VCaP (cell line): Measurements from ENCODE around the gene CNTNAP5.

Experiments used
- H3K27ac ChIP-seq: fragments of 450-650 bp; 2 replicates; pipeline ENCODE4 v1.5.1; 2017
- TF ChIP-seq, protein P1 (sequence below): fragments of 450-650 bp; conservative IDR thresholded peaks from 2 replicates; pipeline ENCODE4 v1.5.1; 2017; ENCODE audit warnings: mild to moderate bottlenecking, moderate library complexity

The CNTNAP5 gene

GRCh38 chr2:124254621-124255020, 229.5 kb downstream of the CNTNAP5 start:
- no peak overlapping the region for H3K27ac ChIP-seq
- TF ChIP-seq, protein P1, sequence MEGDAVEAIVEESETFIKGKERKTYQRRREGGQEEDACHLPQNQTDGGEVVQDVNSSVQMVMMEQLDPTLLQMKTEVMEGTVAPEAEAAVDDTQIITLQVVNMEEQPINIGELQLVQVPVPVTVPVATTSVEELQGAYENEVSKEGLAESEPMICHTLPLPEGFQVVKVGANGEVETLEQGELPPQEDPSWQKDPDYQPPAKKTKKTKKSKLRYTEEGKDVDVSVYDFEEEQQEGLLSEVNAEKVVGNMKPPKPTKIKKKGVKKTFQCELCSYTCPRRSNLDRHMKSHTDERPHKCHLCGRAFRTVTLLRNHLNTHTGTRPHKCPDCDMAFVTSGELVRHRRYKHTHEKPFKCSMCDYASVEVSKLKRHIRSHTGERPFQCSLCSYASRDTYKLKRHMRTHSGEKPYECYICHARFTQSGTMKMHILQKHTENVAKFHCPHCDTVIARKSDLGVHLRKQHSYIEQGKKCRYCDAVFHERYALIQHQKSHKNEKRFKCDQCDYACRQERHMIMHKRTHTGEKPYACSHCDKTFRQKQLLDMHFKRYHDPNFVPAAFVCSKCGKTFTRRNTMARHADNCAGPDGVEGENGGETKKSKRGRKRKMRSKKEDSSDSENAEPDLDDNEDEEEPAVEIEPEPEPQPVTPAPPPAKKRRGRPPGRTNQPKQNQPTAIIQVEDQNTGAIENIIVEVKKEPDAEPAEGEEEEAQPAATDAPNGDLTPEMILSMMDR = no peak

- no peak overlapping the region for H3K27ac ChIP-seq
- TF ChIP-seq, protein P1 = no peak
Measured at GRCh38 chr2:124257120-124257519, 232.0 kb downstream of the CNTNAP5 start.

DNA sequence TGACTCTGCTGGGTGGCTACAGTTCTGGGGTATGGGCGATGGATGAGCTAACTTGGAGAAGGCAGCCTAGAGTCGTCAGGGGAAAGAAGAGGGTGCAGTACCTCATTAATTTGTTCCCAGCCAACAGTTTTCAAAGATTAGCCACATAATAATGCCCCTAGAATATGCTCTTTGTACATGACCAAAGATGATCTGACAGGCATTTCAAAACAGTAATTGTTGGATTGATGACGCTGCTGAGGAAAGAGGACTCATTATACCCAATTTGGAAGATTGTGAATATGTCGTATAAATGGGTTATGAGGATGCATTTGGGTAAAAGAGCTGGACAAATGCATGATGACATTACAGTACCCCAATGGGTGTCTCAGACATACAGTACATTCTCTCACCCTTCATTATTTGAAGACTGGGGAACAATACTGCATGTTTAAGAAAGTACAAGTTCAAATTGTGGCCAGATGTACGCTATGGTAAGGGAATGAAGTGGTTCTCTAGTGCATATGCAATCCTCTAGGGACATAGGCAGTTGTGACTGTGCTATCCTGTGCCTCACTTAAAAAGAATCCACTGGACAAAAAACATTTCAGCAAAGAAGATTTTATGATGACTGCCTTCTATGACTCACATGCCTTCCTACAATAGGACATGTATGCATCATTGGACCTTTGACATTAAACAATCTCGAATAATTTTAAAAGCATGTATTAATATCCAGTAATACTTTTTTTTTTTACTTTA, 233.2 kb downstream of the CNTNAP5 start:
- TF ChIP-seq, protein P1 = no peak
- H3K27ac ChIP-seq = no peak overlapping the region

DNA sequence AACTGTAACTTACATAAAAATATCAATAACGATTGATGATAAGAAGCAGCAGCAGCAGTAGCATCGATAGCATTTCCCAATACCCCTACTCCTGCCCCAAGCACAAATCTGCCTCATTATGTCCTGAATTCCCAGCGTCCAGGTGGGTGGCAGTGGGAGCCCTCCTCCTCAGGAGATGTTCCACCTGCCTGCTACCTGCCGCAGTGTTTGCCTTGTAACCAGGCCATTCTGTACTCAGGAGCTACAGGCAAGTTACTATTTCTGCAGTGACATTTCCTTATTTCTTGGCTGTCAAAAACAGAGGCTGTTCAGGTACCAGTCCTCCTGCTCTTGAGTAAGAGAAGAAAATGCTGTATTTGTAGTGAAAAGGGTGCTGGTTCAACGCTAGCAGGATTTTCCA, 236.4 kb downstream of the CNTNAP5 start:
- TF ChIP-seq, protein P1 = no peak
- no peak overlapping the region for H3K27ac ChIP-seq

DNA sequence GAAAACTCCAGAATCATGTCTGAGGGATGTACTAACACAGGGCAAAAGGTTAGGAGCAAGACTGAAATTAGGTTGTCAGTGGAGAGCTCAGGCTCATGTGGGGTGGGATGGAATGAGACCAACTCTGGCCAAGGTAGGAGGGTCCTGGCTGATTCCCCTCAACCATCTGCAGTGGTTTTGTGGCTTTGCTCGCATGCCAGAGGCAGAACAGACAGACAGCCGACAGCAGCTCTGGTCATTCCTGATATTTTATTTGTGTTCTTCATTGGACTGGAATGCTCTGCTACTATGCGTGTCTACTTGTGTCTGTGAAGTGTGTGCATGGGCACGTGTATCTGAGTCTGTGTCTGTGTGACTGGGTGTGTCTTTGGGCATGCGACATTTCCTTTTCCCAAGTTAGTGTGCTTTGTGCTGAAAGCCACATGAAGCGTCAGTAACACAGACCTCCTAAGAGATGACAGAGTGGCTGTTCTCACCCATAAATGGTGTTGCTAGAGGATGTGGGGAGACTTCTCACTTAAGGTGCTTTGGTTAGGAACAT, 239.5 kb downstream of the CNTNAP5 start:
- H3K27ac ChIP-seq = no peak overlapping the region
- TF ChIP-seq, protein P1 = no peak

- TF ChIP-seq, protein P1 = no peak
- H3K27ac ChIP-seq = no peak overlapping the region
Measured at GRCh38 chr2:124267794-124268193, 242.7 kb downstream of the CNTNAP5 start.

- H3K27ac ChIP-seq = no peak overlapping the region
- TF ChIP-seq, protein P1 = no peak
Measured at GRCh38 chr2:124269348-124269747, 244.3 kb downstream of the CNTNAP5 start.
